ENCODE results near the gene SF3B3. TPM values are rescaled to one million over a fixed set of nuclear protein-coding genes. Genes with fewer than 3 reads are reported as not detected.

Gene SF3B3
- total RNA-seq, 1 experiment from 2014 or later: 146 TPM

DNA sequence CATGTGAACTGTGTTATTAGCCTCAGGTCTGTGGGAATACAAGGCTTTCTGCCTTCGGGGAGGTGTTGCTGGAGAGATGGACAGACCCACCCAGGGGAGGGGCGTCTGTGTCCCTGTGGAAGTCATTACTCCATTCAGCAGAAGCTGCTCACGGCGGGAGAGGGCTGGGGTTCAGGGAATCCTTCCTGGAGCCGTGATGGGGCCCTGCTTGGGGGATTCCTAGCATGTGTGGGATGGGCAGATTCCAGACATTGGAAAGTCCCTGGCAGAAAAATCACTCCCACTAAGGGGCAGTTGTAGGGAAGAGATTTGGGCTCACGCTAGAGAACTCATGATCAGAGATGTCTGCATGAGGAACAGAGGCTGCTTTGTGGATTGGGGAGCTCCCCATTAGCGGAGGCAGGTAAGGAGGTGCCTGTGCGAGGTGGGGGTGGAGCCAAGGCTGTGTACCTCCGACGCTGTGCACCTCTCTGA lies 66.4 kb downstream of the SF3B3 start:
- DNase-seq (ENCODE audit: low spot score): peak; percentile 74

- DNase-seq (ENCODE audit: low spot score): no peak
These were observed 67.3 kb downstream of the SF3B3 start for GRCh38 chr16:70590722-70591415.

DNA sequence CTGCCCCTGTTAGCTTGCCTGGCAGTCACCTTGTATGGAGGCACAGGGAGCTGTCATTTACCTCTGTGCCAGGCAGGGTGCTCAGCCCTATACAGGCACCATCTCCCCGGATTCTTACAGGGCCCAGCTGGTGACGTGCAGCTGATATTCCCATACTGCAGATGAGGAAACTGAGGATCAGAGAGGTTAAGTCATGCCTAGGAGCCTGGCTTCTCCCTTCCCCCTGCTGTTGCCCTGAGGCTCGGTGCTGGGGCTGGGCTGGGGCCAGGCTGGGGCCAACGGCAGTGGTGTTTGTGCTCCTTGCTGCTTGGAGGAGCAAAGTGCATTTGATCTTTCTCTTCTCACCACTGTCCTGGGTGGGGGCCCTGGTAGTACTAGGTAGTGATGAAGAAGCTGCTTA lies 68.0 kb downstream of the SF3B3 start:
- no peak for DNase-seq (ENCODE audit: low spot score)

DNA sequence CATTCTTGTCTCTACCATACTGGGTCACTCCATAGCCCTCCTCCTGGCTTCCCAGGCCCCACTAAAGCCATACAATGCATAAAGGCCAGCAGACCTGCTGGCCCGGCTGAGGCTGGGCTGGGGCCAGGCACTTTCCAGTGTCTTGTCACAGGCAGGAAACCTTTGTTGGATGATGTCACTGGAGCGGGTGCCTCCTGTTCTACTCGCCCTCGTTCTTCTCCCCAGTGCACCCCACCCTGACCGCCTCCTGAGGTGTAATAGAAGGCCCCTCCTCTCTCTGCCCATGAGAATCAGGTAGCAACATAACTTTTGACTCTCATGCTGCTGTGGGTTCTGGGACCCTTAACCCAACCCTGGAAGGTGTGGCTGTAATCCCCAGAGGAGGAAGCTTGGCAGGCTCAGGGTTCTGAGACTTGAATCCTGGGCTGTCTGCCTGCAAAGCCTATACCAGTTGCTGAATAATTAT lies 68.5 kb downstream of the SF3B3 start:
- DNase-seq (ENCODE audit: low spot score): no peak

GRCh38 chr16:70593544-70593943 lies 69.9 kb downstream of the SF3B3 start:
- no peak for DNase-seq (ENCODE audit: low spot score)

- DNase-seq (ENCODE audit: low spot score): no peak
These were observed 71.0 kb downstream of the SF3B3 start for GRCh38 chr16:70594569-70594968.

GRCh38 chr16:70597135-70597835 lies 73.7 kb downstream of the SF3B3 start:
- DNase-seq (ENCODE audit: low spot score): no peak

GRCh38 chr16:70598937-70599503 lies 75.4 kb downstream of the SF3B3 start:
- DNase-seq (ENCODE audit: low spot score): no peak

- DNase-seq (ENCODE audit: low spot score): no peak
These were observed 77.1 kb downstream of the SF3B3 start for GRCh38 chr16:70600730-70601129.

DNA sequence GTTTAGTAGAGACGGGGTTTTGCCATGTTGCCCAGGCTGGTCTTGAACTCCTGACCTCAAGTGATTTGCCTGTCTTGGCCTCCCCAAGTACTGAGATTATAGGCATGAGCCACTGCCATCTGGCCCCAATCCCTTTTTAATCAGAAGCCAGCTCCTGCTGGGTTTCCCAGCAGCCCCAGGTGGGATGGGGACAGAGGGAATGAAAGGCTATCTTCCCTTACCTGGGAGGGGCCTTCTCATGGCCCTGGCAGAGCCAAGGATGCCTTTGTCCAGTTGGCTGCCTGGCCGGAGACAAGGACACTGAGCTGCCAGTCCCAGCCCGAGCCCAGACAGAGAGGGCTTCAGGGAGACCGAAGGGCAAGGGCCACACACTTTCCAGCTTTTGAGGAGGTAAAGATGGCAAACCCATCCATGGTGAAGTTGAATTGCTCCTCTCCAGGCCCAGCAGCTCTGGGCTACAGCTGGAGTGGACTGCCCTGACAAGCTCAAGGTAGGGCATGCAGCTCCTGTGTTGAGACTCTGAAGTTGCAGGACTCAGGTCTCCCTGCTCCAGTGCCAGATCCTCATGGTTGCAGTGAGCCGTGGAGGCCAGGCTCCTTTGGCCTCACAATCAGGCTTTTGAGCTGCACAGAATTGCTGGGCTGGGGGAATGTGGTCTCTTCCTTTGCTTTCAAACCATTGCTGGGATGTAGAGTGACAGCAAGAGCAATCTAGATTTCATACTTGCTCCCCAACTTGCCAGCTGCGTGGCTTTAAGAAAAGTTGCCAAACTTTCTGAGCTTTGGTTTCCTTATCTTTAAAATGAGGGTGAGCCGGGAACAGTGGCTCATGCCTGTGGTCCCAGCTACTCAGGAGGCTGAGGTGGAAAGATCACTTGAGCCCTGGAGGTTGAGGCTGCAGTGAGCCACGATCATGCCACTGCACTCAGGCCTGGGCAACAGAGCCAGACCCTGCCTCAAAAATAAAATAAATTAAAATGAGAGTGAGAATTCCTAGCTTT lies 78.3 kb downstream of the SF3B3 start:
- DNase-seq (ENCODE audit: low spot score): no peak

GRCh38 chr16:70602831-70603230 lies 79.2 kb downstream of the SF3B3 start:
- no peak for DNase-seq (ENCODE audit: low spot score)

DNA sequence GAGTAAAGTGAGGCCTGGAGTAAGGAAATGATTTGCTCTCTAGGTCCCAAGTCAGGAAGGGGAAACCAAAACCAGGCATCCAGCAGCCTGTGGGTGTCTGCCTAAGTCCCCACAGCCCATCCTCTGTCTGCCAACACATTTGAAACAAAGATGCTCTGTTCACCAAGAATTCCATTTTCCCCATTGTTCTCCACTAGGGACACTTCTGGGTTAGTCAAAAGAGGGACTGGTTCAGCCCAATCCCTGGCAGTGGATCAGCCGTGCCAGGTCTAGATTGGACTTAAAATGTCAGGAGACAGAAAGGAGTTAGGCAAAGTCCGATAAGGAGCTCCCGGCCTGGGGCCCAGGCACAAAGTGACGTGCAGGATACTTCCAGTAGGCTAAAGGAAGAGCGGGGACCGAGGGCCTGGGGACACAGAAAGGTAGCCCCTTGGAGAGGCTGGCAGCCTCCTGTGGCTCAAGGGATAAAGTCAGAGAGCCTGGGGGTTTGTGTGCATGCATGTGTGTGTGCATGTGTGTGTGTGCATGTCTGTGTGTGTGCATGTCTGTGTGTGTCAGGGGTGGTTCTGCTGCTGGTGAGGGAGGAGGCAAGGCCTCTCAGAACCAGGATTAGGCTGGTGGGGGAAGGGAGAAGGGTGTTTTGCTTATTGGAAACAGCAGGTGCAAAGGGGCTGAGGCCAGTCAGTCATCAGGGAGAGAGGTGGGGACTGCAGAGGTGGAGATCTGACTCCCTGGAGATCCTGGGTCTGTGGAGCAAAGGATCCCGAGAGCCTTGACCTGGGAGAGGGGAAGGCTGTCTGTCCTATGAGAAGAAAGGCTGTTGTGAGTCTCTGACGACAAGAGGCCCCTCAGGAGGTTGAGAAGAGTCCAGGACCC lies 81.0 kb downstream of the SF3B3 start:
- DNase-seq (ENCODE audit: low spot score): no peak

DNA sequence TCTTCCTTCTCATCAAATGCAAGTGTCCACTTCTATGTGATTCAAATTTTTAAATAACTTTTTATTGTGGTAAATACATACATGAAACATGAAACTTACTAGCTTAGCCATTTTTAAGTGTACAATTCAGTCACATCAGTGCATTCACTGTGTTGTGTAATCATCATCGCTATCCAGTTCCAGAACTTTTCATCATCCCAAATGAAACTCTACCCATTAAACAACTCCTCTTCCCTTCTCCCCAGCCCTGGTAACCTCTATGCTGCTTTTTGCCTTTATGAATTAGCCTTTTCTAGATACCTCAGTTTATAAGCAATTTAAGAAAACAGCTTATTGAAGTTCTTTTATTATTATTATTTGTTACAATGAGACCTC lies 81.7 kb downstream of the SF3B3 start:
- DNase-seq (ENCODE audit: low spot score): no peak

DNA sequence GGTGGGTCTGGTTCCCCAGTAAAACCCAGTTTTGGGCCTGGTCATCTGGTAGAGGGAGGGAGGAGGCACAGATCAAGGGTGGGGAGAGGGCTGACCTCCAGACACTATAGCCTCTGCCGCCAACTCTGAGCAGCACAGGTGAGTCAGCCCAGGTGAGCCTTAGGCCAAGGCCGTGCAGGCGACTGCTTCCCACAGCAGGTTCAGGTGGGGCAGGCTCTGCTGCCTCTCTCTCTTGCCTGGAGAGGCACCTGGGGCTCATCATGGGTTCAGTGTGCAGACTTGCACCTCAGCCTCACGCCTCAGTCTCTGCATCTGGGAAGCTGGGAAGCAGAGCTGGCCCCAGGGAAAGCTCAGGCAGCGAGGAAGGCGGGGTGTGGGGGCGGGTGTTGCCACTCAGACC lies 84.9 kb downstream of the SF3B3 start:
- DNase-seq (ENCODE audit: low spot score): no peak

- no peak for DNase-seq (ENCODE audit: low spot score)
These were observed 86.9 kb downstream of the SF3B3 start for GRCh38 chr16:70610273-70611223.

GRCh38 chr16:70611224-70611598 lies 87.6 kb downstream of the SF3B3 start:
- DNase-seq (ENCODE audit: low spot score): no peak

GRCh38 chr16:70611785-70612303 lies 88.2 kb downstream of the SF3B3 start:
- DNase-seq (ENCODE audit: low spot score): no peak

DNA sequence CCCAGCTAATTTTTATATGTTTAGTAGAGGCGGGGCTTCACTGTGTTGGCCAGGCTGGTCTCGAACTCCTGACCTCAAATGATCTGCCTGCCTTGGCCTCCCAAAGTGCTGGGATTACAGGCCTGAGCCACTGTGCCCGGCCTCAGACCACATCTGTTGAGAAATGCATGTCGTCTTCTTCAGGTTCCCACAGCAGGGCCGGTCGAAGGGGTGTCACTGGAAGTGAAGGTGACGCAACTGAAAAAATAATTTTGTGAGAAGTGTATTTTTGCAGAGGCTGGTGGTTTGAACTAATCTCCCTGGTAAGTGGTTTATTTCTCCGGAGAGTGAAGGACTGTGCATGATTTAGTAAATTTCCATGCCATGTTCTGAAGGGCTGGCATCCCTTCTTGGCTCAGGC lies 89.3 kb downstream of the SF3B3 start:
- no peak for DNase-seq (ENCODE audit: low spot score)

DNA sequence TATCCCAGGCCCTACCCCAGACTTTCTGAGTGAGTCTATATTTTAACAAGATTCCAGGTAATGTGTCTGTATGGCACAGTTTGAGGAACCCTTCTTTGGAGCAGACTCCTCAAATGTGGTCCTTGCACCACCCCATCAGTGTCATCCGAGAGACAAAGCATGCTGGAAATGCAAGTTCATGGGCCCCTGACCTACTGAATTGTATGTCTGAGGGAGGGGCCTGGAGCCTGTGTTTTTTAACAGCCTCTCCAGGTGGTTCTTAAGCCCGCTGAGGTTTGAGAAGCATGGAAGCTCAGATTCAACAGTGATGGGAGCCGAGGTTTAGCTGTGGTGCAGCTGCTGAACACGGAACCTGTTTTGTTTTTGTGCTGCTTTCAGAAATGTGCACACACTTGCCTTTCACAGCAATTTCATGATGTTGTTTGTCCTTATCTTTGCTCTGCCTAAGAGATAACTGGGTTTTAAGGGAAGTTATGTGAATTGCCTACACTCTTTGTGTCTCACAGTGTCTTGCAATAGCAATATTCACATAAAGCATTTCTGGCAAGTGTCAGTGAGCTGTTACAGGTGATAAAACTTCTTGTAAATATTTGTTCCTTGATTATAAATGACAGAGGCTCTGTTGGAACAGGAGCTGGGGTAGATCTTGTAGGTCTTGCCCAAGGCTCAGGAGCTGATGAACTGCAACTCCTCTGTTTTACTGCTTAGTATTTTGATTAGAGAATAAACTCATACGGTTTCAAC lies 90.8 kb downstream of the SF3B3 start:
- DNase-seq (ENCODE audit: low spot score): no peak

Measured in A172 (cell line).